Cardiac muscle cell (in vitro differentiated cells and primary cell): ENCODE measurements around the gene TPM4. TPM values are rescaled to one million over a fixed set of nuclear protein-coding genes. Genes with fewer than 3 reads are reported as not detected.

Source experiments
- DNase-seq, 2 donors: peaks; one replicate each; pipeline versions ENCODE4 v3.0.0 to v3.0.0-alpha.2; 2010 to 2017; ENCODE audit warnings: low read depth in 1 of 2, low spot score in 1 of 2
- H3K27ac ChIP-seq: fragments of 200-600 bp; sonication (generic); 2 replicates; pipeline ENCODE4 v1.5.1; 2016
- H3K27me3 ChIP-seq: fragments of 200-600 bp; sonication (generic); 2 replicates; pipeline ENCODE4 v1.6.0; 2016; ENCODE audit warnings: control low read depth
- H3K36me3 ChIP-seq: fragments of 200-600 bp; sonication (generic); 2 replicates; pipeline ENCODE4 v1.5.1; 2016; ENCODE audit warnings: control low read depth
- H3K4me1 ChIP-seq: fragments of 200-600 bp; sonication (generic); 2 replicates; pipeline ENCODE4 v1.8.1; 2017; ENCODE audit warnings: low read depth, mild to moderate bottlenecking, mixed run types
- H3K4me3 ChIP-seq: fragments of 200-600 bp; sonication (generic); 2 replicates; pipeline ENCODE4 v1.5.1; 2016; ENCODE audit warnings: mild to moderate bottlenecking
- H3K9me3 ChIP-seq: fragments of 200-600 bp; sonication (generic); 2 replicates; pipeline ENCODE4 v1.5.1; 2017; ENCODE audit warnings: low read depth, mild to moderate bottlenecking, control low read depth
- CTCF ChIP-seq: IDR thresholded peaks from 2 replicates; pipeline ENCODE4 v1.5.1; 2012; ENCODE audit warnings: low read depth, mild to moderate bottlenecking, low read length
- polyA plus RNA-seq: library from polyadenylated mRNA; unstranded; fragments of >200 nt; fragmentation: Nextera tagmentation; extraction: Ambion mirVana; gene quantifications from 2 replicates; pipeline ENCODE4 v1.2.1, GENCODE V29; 2016
- total RNA-seq: library from RNA; depleted of rRNA; stranded (reverse); fragments of >200 nt; gene quantifications from 2 replicates; pipeline ENCODE4 v1.2.3, GENCODE V29; 2016

TPM4 gene
- total and polyA plus RNA-seq, 2 experiments from 2014 or later = 118 to 268 TPM

GRCh38 chr19:16061943-16062342 lies 14.4 kb upstream of the TPM4 start:
- DNase-seq = no peak
- Histone ChIP-seq H3K4me1 (no peaks in the 10 kb centered on the region), H3K9me3 (no peaks in the 10 kb centered on the region), H3K4me3 (no peak overlapping the region), H3K27me3 (no peaks in the 10 kb centered on the region), H3K27ac (no peak overlapping the region), H3K36me3 (no peaks in the 10 kb centered on the region)
- no peak for TF ChIP-seq CTCF

GRCh38 chr19:16062789-16063188 lies 13.5 kb upstream of the TPM4 start:
- TF ChIP-seq CTCF = peak; percentile 96
- DNase-seq = peak; percentile 41 to 56
- no peaks in the 10 kb centered on the region for H3K4me1 ChIP-seq
- H3K27me3 ChIP-seq = no peaks in the 10 kb centered on the region
- H3K9me3 ChIP-seq = no peaks in the 10 kb centered on the region
- no peak overlapping the region for H3K27ac ChIP-seq
- no peaks in the 10 kb centered on the region for H3K36me3 ChIP-seq
- no peak overlapping the region for H3K4me3 ChIP-seq

- no peaks in the 10 kb centered on the region for H3K27me3 ChIP-seq
- H3K4me1 ChIP-seq = no peaks in the 10 kb centered on the region
- TF ChIP-seq CTCF = no peak
- H3K9me3 ChIP-seq = no peaks in the 10 kb centered on the region
- no peak for DNase-seq
- no peaks in the 10 kb centered on the region for H3K36me3 ChIP-seq
- H3K27ac ChIP-seq = no peak overlapping the region
- H3K4me3 ChIP-seq = no peak overlapping the region
Observed at GRCh38 chr19:16064209-16064889, 11.9 kb upstream of the TPM4 start.

GRCh38 chr19:16066611-16067104 lies 9.6 kb upstream of the TPM4 start:
- H3K4me3 ChIP-seq = no peak overlapping the region
- peak in 1 of 2 donors; percentile 82 for DNase-seq
- no peaks in the 10 kb centered on the region for H3K9me3 ChIP-seq
- H3K36me3 ChIP-seq = no peaks in the 10 kb centered on the region
- no peak for TF ChIP-seq CTCF
- no peaks in the 10 kb centered on the region for H3K27me3 ChIP-seq
- no peaks in the 10 kb centered on the region for H3K4me1 ChIP-seq
- no peak overlapping the region for H3K27ac ChIP-seq

GRCh38 chr19:16067205-16067938 lies 8.9 kb upstream of the TPM4 start:
- peak in 1 of 2 donors; percentile 94 for DNase-seq
- no peak for TF ChIP-seq CTCF
- Histone ChIP-seq H3K27me3 (no peaks in the 10 kb centered on the region), H3K4me1 (no peaks in the 10 kb centered on the region), H3K9me3 (no peaks in the 10 kb centered on the region), H3K36me3 (no peaks in the 10 kb centered on the region), H3K4me3 (no peak overlapping the region), H3K27ac (no peak overlapping the region)
